NCI-H1436 treated with DMSO at 0.1 percent for 48 hours (cell line): ENCODE measurements around the gene CHPF2.

Source experiments
- DNase-seq: peaks from one replicate; lab custom pipeline; 2025; lab: John Stamatoyannopoulos, UW

Gene CHPF2

DNA sequence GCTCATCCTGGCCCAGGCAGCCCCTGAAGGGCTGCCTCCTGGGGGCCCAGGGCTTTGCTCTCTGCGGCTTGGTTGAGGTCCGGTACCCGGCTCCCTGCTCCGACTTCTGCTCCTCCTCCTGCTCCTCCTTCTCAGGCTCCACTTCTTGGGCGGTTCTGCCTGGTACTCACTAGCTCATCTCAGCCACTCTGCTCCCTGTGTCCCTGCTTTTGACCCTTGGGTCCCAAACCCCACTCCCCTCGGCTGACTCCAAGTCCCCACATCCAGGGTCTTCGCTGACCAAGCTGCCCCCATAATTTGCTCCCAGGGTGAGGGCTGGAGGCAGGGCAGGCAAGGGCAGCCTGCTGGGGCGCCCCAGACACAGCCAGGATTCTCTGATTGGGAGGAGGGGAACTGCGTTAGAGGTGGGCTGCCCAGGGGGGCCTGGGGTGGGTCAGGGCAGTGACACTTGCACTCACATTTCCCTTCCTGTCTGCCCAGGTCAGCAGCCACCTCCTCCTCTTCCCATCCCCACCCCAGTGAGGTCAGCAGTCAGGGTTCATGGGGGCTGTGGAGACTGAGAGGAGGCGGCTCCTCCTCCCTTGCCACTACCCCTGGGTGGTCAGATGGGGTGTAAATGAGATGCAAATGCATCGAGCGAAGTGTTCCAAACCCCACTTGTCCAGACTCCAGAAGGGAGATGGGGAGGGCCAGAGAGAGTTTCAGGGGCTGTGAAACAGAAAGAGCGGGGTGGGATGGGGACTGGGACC, 14.0 kb downstream of the CHPF2 start:
- DNase-seq, result no peak

DNA sequence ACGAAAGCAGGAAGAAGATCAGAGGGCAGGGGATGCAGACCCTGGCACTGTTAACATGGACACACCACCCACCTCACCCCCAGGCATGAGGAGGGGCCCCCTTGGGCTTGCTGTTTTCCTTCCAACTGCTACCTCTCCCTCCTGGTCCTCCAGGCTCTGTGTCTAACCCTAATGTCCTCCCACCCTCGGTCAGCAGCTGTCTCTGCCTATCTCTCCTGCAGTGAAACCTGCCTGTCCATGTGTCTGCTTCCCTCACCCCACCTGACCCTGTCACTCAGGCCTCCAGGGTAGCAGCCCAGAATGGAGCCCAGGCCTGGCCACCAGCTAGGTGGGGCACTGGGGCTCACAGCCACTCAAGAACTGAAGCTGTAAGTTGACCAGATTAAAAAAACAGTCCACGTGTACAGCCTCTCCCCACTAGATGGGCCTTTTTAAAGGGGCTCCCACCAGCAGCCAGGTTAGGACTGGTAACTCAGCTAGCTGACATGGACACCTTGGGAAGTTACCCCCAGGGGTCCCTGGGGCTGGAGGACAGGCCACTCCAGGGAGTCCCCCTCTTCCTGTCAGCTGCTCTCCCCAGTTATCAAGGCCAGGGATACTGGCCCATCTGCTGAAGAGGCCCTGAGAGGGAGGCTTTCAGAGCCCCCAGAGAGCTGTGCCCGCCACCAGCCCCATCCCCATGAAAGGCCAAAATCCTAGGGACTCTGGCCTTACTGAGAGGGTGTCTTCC, 14.7 kb downstream of the CHPF2 start:
- DNase-seq, result no peak

GRCh38 chr7:151247611-151248345, 15.5 kb downstream of the CHPF2 start:
- no peak for DNase-seq

- no peak for DNase-seq
Observed at GRCh38 chr7:151248346-151249033, 16.2 kb downstream of the CHPF2 start, which contains the start of gene SMARCD3. Gene SMARCD3, minus strand, starts transcription at chr7:151248694. Its CDS starts 132 bp downstream, at chr7:151248562.

GRCh38 chr7:151249034-151249731, 16.9 kb downstream of the CHPF2 start:
- DNase-seq, result no peak

DNA sequence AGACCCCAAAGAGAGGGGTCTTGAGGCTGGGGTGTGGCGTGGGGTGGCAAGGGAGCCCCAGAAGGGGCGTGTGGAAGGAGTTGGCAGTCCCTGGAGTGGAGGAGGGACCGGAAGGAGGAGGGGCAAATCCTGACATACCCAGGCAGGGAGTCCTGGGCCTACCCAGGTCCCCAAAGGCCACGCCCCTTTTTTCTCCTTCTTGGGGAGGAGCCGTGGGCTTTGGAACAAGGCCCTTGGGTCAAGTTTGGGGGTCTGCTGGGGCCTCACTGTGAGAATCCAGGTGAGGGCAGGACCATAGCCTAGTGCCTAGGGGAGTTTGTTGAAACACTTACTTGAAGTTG, 17.4 kb downstream of the CHPF2 start:
- no peak for DNase-seq

- no peak for DNase-seq
Observed at GRCh38 chr7:151250181-151251132, 18.2 kb downstream of the CHPF2 start.

- no peak for DNase-seq
Observed at GRCh38 chr7:151251328-151251688, 19.0 kb downstream of the CHPF2 start.

GRCh38 chr7:151251689-151252560, 19.6 kb downstream of the CHPF2 start:
- DNase-seq, result no peak

- no peak for DNase-seq
Observed at GRCh38 chr7:151252561-151252835, 20.2 kb downstream of the CHPF2 start.

GRCh38 chr7:151252961-151253711, 20.9 kb downstream of the CHPF2 start:
- no peak for DNase-seq

DNA sequence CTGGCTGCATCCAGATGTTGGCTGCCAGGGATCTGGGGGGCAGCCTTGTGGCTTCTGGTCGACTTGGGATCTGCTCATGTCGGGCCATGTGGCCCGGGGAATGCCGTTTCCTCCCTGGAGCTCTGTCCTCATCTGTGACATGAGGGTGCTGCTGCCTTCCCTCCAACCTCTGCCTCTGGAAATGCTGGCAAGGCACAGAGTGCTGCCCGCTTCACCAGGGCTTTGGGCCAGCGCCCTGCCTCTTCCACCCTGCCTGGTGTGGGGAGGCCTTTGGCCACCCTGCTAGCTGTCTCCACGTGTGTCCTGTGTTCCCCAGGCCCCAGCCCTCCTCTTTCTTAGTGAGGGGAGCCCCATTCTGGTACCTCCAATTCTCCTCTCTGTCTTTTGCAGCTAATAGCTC, 22.0 kb downstream of the CHPF2 start:
- no peak for DNase-seq

DNA sequence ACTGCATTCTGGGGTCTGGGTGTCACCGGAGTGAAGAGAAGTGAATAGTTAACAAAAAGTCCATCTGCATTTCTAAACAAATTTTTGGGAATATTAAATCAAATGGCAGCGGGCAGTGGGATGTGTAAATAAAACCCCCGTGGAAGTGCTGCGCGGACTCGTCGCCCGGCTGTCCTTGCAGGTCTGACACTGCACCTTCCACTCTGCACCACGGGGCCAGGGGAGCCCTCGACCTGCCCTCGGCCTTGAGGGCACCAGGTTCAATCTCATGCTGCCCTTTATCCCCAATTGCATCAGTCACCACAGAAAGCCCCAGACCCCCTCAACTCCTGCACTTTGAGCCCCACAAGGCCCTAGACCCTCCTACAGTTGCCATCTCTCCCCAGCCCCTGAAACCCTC, 22.6 kb downstream of the CHPF2 start:
- DNase-seq, result no peak

GRCh38 chr7:151255390-151255789, 23.1 kb downstream of the CHPF2 start:
- no peak for DNase-seq

DNA sequence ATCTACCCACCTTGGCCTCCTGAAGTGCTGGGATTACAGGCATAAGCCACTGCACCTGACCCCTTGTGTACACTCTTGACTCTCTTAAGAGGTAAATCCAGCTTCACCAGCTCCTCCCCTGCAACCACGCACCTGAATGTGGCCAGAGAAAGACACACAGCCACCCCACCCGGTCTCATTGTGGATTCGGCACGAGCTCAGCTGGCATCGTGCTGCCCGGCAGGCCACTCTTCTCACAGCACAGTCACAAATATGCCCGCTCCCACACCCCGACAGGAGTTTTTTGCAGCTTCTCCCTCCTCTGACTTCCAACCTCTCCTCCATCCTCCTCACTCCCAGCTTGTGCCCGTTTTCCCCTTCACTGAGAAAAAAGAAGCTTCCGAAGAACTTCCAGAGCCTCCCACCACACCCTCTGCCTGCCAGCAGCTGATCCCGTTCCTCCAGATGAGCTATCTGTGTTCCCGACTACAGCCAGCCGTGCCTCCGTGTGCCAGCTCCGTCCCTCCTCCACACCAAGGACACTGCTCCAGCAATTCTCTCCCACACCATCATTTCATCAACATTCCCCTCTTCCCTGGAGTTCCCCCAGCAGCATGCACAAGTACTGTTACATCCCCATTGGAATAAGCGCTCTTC, 24.2 kb downstream of the CHPF2 start:
- no peak for DNase-seq

DNA sequence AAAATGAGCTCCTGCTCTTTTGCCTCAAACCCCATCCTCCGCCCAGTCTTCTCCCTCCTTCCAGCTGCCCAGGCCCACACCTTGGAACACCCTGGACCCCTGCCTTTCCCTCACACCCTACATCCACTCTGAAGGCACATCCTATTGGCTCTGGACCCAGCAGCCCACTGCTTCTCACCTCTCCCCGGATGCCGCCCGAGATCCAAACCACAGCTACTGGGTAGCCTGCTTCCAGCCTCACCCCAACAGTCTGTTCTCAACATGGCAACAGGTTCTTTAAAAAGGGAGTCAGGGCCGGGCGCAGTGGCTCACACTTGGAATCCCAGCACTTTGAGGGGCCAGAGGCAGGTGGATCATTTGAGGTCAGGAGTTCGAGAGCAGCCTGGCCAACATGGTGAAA, 25.7 kb downstream of the CHPF2 start:
- DNase-seq, result no peak

DNA sequence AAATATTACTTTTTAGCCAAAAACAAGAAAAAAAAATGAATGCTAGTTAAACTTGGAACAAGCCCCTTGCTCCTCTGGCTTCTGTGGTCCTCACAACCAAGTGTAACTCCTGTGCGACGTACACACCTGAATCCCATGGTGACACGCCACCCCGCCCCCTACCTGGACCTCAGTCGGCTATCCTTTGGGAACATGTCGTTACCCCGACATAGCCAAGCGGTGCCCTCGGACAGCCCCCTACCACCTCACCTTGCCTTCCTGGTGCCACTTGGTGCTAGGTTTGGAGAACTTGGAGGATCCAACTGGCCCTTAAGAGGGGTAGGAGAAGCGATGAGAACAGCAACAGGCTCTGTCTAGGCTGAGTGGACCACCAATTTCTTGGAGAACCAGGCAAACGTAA, 28.2 kb downstream of the CHPF2 start:
- DNase-seq, result no peak

- no peak for DNase-seq
Observed at GRCh38 chr7:151260883-151261282, 28.6 kb downstream of the CHPF2 start.

- no peak for DNase-seq
Observed at GRCh38 chr7:151261529-151261928, 29.2 kb downstream of the CHPF2 start.
